GM18502 (cell line): ENCODE measurements around the gene KRT32.

ENCODE experiments used
- ATAC-seq: cut with Tn5 transposase; IDR thresholded peaks from one replicate; pipeline ENCODE4 v1.9.1; 2021; ENCODE audit warnings: mild to moderate bottlenecking; ENCODE audit not compliant: unreplicated experiment, poor library complexity

Gene KRT32

GRCh38 chr17:41494524-41494923 lies 27.3 kb upstream of the KRT32 start:
- no peak for ATAC-seq

- no peak for ATAC-seq
Observed at GRCh38 chr17:41492771-41493170, 25.6 kb upstream of the KRT32 start.

- ATAC-seq = no peak
Observed at GRCh38 chr17:41492351-41492750, 25.2 kb upstream of the KRT32 start.

- no peak for ATAC-seq
Observed at GRCh38 chr17:41491476-41491875, 24.3 kb upstream of the KRT32 start.

- ATAC-seq = no peak
Observed at GRCh38 chr17:41490000-41490990, 23.1 kb upstream of the KRT32 start.

- no peak for ATAC-seq
Observed at GRCh38 chr17:41489531-41489930, 22.3 kb upstream of the KRT32 start, which contains the start of gene KRT36. KRT36 (minus strand) TSS chr17:41489910; CDS start chr17:41489864, 46 bp downstream.

- ATAC-seq = no peak
Observed at GRCh38 chr17:41486809-41487530, 19.8 kb upstream of the KRT32 start.

GRCh38 chr17:41486316-41486715 lies 19.1 kb upstream of the KRT32 start:
- ATAC-seq = no peak

GRCh38 chr17:41484920-41485904 lies 18.0 kb upstream of the KRT32 start:
- ATAC-seq = no peak

- no peak for ATAC-seq
Observed at GRCh38 chr17:41483991-41484826, 17.0 kb upstream of the KRT32 start.

GRCh38 chr17:41483531-41483930 lies 16.3 kb upstream of the KRT32 start:
- ATAC-seq = no peak

GRCh38 chr17:41481036-41481435 lies 13.8 kb upstream of the KRT32 start, which contains the start of gene KRT35:
KRT35 (minus strand) TSS chr17:41481151; CDS start chr17:41481097, 54 bp downstream.
- no peak for ATAC-seq

GRCh38 chr17:41480581-41480980 lies 13.4 kb upstream of the KRT32 start:
- no peak for ATAC-seq

- ATAC-seq = no peak
Observed at GRCh38 chr17:41480136-41480535, 12.9 kb upstream of the KRT32 start.

- ATAC-seq = no peak
Observed at GRCh38 chr17:41478237-41478636, 11.1 kb upstream of the KRT32 start.

GRCh38 chr17:41476866-41477815 lies 10.0 kb upstream of the KRT32 start:
- ATAC-seq = no peak

GRCh38 chr17:41475421-41475820 lies 8.2 kb upstream of the KRT32 start:
- ATAC-seq = no peak

- no peak for ATAC-seq
Observed at GRCh38 chr17:41474863-41475262, 7.7 kb upstream of the KRT32 start.
